Suprapubic skin (tissue), 3 donors: ENCODE measurements around the gene RALGPS1.

Experiments
- CTCF ChIP-seq, 2 donors: fragments of 200-600 bp in 1 of 2; fragments of 450-650 bp in 1 of 2; sonication (generic) in 1 of 2; IDR thresholded peaks; one replicate each; pipeline ENCODE4 v1.5.1; 2016 to 2019; ENCODE audit warnings: antibody characterized with exemption in 2 of 2, mild to moderate bottlenecking in 1 of 2, moderate library complexity in 1 of 2
- POLR2A ChIP-seq, 2 donors: fragments of 450-650 bp; IDR thresholded peaks; one replicate each; pipeline ENCODE4 v1.6.1; 2017; ENCODE audit warnings: antibody characterized with exemption in 2 of 2, mild to moderate bottlenecking in 2 of 2, moderate library complexity in 2 of 2

- TF ChIP-seq POLR2A (IDR thresholded peaks at IDR 0.05) (no peak), CTCF (IDR thresholded peaks at IDR 0.05) (no peak)
Observed at GRCh38 chr9:127237801-127238200, 323.2 kb downstream of the RALGPS1 start.
